Colonic mucosa (tissue), 4 donors: ENCODE measurements around the gene EXOC3L4. TPM values are rescaled to one million over a fixed set of nuclear protein-coding genes. Genes with fewer than 3 reads are reported as not detected.

Source experiments
- DNase-seq: peaks from one replicate; pipeline ENCODE4 v3.0.0-alpha.2; 2020
- H3K27ac ChIP-seq: fragments of 200-600 bp; one replicate; pipeline ENCODE4 v1.8.0; 2021
- H3K27me3 ChIP-seq: fragments of 200-600 bp; one replicate; pipeline ENCODE4 v1.8.0; 2021
- H3K36me3 ChIP-seq: fragments of 200-600 bp; one replicate; pipeline ENCODE4 v1.8.0; 2021
- H3K4me1 ChIP-seq: fragments of 200-600 bp; one replicate; pipeline ENCODE4 v1.8.0; 2021; ENCODE audit warnings: mild to moderate bottlenecking
- H3K4me3 ChIP-seq: fragments of 200-600 bp; one replicate; pipeline ENCODE4 v1.8.0; 2021
- H3K9ac ChIP-seq, 2 donors: one replicate each; pipeline ENCODE4 v1.7.0; 2013; ENCODE audit warnings: control low read depth in 2 of 2, low read depth in 2 of 2, low read length in 2 of 2
- H3K9me3 ChIP-seq: fragments of 200-600 bp; one replicate; pipeline ENCODE4 v1.8.0; 2021
- intact Hi-C: fragments of 100-400 bp; cut with DNase I; formaldehyde crosslinking; loops from one replicate; pipeline ENCODE4 v1.14.1; 2022
- total RNA-seq, 2 donors: library from RNA; stranded (reverse); fragmentation: NEBNext Ultra II Directional in 1 of 2; extraction: Animal tissue kit (Norgen Biotek cat#: 25700) in 1 of 2; gene quantifications; one replicate each; pipeline ENCODE4 v1.2.1, GENCODE V29; 2021
- TF ChIP-seq, protein P1 (sequence below): fragments of 200-600 bp; IDR thresholded peaks from one replicate; pipeline ENCODE4 v1.8.0; 2022; ENCODE audit warnings: antibody characterized with exemption, mild to moderate bottlenecking
- donor health status: healthy.
- donor health status: DM: no; HTN: no; CAD: no.
- donor health status: DM: no; HTN: no; CAD: no.

Gene EXOC3L4
- total RNA-seq, 2 donors from 2014 or later = 11.3 to 15.6 TPM

DNA sequence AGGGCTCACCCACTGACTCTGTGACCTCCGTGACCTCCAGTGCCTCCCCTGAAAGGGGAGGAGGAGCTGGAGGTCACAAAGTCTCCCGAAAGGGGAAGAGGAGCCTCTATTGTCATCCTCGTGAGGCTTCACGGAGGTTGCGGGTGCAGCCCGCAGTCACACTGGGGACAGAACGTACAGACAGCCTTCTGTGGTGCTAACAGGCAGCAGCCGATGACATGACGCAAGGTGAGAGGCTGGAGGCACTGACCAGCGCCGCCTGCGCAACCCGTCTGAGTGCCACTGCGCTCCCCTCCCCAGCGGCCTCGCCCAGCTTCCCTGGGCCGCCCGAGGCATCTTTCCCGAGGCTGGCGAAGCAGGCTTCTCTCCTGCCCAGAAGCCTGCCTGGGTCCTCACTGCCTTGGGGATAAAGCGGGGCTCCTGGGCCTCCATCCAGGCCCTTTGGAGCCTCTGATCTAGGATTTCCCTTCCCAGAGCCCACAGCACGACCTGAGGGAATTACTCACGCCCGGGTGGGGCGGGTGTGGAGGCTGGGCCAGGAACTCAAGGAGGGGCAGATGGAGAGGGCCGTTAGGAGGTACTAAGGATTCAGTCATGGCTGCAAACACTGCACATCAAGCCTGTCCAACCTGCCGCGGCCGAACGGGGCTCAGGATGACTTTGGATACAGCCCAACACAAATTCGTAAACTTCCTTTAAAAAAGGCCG lies 22.8 kb upstream of the EXOC3L4 start:
- H3K9ac ChIP-seq = peak overlapping the region in 1 of 2 donors; percentile 16
- no peaks in the 10 kb centered on the region for H3K36me3 ChIP-seq
- no peaks in the 10 kb centered on the region for H3K9me3 ChIP-seq
- H3K27ac ChIP-seq = peak overlapping the region; percentile 11
- H3K4me3 ChIP-seq = no peak overlapping the region
- TF ChIP-seq, protein P1, sequence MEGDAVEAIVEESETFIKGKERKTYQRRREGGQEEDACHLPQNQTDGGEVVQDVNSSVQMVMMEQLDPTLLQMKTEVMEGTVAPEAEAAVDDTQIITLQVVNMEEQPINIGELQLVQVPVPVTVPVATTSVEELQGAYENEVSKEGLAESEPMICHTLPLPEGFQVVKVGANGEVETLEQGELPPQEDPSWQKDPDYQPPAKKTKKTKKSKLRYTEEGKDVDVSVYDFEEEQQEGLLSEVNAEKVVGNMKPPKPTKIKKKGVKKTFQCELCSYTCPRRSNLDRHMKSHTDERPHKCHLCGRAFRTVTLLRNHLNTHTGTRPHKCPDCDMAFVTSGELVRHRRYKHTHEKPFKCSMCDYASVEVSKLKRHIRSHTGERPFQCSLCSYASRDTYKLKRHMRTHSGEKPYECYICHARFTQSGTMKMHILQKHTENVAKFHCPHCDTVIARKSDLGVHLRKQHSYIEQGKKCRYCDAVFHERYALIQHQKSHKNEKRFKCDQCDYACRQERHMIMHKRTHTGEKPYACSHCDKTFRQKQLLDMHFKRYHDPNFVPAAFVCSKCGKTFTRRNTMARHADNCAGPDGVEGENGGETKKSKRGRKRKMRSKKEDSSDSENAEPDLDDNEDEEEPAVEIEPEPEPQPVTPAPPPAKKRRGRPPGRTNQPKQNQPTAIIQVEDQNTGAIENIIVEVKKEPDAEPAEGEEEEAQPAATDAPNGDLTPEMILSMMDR = no peak
- peak; percentile 64 for DNase-seq
- intact Hi-C loops = loop anchor here (10.0 kb wide), 1 partner anchor 113 kb away; no protein-coding TSS in a partner anchor
- H3K27me3 ChIP-seq = no peaks in the 10 kb centered on the region
- H3K4me1 ChIP-seq = peaks cover 22% of the 10 kb centered on the region

DNA sequence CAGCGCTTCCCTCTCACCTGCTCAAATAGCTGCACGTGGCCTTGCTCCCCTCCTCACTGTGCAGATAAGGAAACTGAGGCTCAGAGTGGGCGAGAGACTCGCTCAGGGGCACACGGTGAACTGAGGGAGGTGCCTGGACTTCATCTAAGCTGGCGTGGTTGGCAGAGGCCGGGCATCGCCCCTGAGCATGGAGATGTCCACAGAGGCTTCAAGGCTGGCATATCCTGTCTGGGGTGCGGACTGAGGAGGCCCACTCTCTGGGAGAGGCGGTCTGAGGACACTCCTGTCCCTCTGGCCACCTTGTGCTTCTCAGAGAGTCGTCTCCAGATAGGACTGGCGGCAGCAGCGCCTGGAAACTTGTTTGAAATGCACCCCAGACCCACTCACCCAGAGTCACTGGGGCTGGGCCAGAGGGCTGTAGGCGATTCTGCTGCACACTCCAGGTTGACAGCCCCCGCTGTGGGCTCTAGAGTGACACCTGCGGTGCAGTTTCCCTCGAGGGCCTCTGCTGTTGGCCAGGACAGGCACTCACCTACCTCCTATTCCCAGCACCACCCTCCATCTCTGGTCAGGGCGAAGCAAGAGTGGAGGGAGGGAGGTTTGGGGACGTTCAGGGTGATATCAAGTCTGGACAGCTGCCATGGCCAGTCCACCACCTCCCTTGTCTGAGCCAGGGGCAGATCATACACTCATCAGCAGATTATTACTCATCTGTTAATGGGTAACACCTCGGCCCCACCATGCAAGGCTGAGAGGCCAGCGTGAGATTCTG lies 21.7 kb upstream of the EXOC3L4 start:
- TF ChIP-seq, protein P1 = no peak
- Histone ChIP-seq H3K27ac (no peak overlapping the region), H3K9me3 (no peaks in the 10 kb centered on the region), H3K4me3 (no peak overlapping the region), H3K9ac (no peak overlapping the region), H3K36me3 (no peaks in the 10 kb centered on the region), H3K4me1 (peaks cover 22% of the 10 kb centered on the region), H3K27me3 (no peaks in the 10 kb centered on the region)
- no peak for DNase-seq
- intact Hi-C loops = loop anchor here (10.0 kb wide), 1 partner anchor 112 kb away; no protein-coding TSS in a partner anchor

DNA sequence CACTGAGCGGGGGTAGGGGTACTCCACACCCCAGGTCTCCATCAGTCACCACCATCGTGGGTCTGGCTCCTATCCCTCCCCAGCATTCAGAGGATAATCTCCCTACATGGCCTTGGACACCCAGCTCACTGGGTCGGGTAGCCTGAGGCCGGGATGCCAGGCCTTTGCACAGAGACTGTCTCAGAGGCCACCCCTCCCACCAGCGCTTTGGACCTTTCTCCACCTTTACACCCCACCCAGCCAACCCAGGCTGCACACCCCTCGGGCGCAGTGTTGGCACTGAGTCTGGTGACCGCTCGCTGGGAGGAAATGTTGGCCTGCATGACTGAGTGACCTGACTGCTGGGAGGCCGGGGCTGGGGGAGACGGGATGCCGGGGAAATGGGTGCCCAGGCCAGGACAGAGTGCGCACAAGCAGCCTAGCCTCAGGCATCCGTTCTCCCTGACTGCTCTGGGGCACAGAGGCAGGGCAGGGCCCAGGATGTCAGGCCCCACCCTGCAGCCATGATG lies 21.1 kb upstream of the EXOC3L4 start:
- intact Hi-C loops = loop anchor here (10.0 kb wide), 1 partner anchor 111 kb away; no protein-coding TSS in a partner anchor
- TF ChIP-seq, protein P1 = no peak
- H3K27ac ChIP-seq = no peak overlapping the region
- H3K9ac ChIP-seq = no peak overlapping the region
- peaks cover 22% of the 10 kb centered on the region for H3K4me1 ChIP-seq
- H3K36me3 ChIP-seq = no peaks in the 10 kb centered on the region
- no peak overlapping the region for H3K4me3 ChIP-seq
- H3K27me3 ChIP-seq = no peaks in the 10 kb centered on the region
- no peaks in the 10 kb centered on the region for H3K9me3 ChIP-seq
- no peak for DNase-seq

DNA sequence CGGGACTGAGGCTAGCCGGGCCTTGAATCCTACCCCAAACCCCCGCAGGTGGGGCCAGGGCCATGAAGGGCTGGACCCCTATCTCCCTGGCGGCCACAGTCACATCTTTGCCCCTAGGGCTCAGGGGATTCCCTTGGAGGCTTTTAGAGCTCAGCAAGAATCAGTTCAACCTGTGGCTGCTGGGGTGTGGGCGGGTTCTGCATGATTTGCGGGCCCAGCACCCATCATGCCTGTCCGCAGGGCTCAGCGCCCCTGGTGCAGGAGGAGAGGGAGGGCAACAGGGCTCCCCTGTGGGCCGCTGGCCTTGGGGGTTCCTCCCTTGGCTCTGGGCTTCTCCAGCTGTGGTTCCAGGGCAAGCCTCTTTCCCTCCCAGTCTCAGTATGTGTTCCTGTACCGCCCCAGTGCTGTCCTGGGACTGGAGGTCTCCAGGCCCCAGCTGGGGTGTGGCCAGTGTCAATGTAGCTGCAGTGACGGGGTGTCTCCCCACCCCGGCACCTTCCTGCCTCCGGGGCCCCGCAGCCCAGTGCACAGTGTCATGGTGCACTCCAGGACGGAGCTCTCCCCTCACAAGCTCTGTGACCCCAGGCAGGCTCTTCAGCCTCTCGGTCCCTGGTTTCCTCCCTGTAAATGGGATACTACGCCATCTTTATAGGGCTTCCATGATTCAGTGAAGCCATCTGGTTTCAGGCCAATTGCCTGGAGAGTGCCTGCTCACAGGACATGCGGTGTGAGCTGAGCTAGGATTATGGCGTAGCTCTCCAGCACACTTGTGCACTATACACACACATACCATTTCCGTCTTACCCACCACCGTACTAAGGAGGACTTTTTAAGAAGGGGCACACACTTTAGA lies 20.4 kb upstream of the EXOC3L4 start:
- Histone ChIP-seq H3K27me3 (no peaks in the 10 kb centered on the region), H3K4me1 (peaks cover 22% of the 10 kb centered on the region), H3K27ac (no peak overlapping the region), H3K9me3 (no peaks in the 10 kb centered on the region), H3K9ac (no peak overlapping the region), H3K4me3 (no peak overlapping the region), H3K36me3 (no peaks in the 10 kb centered on the region)
- intact Hi-C loops = loop anchor here (10.0 kb wide), 1 partner anchor 111 kb away; no protein-coding TSS in a partner anchor
- DNase-seq = no peak
- TF ChIP-seq, protein P1 = no peak
